Measurements from ENCODE around the gene SPPL2B. TPM values are rescaled to one million over a fixed set of nuclear protein-coding genes. Genes with fewer than 3 reads are reported as not detected.

Gene SPPL2B
- total RNA-seq, 1 donor from 2014 or later, result 52.3 TPM

DNA sequence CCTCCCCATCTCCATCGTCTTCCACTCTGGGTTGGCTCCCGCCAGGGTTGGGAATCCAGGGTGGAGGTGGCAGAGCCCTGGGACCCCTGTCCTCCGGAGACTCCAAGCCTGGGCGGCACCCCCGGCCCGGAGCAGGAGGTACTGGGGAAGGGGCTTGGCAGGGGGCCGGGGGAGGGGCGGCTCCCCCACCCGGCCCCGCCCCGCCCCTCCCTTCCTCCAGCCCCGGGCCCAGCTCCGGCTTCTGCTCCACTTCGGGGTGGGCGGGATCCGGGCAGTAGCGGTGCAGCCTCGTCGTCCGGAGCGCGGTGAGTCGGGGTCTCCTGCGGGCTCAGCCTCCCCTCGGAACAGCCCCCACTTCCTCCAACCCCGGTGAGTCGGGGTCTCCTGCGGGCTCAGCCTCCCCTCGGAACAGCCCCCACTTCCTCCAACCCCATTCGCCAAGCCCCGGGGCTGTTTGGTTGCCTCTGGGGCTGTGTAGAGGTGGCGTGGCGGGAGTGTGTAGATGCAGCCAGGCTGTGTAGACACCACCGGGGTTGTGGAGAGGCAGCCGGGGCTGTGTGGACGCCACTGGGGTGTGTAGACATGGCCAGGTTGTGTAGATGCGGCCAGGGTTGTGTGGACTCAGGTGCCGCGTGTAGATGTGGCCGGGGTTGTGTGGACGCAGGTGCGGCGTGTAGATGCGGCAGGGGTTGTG is 31.7 kb downstream of the SPPL2B start, which contains the start of gene TMPRSS9:
Gene TMPRSS9, plus strand, starts transcription at position 274 of the 694 bp plus-strand sequence. CDS start 29,521 bp downstream, outside the sequence.
- no peak within 1 kb of the TSS for H3K27ac ChIP-seq
- no peaks in the 10 kb centered on the region for H3K9me3 ChIP-seq
- H3K4me1 ChIP-seq, result peaks cover 4% of the 10 kb centered on the region
- peak in 1 of 2 donors; percentile 12 for ATAC-seq
- H3K4me3 ChIP-seq, result no peak within 1 kb of the TSS
- H3K27me3 ChIP-seq (ENCODE audit: low read depth), result peaks cover 42% of the 10 kb centered on the region
- no peak for DNase-seq
- TF ChIP-seq, protein P1, sequence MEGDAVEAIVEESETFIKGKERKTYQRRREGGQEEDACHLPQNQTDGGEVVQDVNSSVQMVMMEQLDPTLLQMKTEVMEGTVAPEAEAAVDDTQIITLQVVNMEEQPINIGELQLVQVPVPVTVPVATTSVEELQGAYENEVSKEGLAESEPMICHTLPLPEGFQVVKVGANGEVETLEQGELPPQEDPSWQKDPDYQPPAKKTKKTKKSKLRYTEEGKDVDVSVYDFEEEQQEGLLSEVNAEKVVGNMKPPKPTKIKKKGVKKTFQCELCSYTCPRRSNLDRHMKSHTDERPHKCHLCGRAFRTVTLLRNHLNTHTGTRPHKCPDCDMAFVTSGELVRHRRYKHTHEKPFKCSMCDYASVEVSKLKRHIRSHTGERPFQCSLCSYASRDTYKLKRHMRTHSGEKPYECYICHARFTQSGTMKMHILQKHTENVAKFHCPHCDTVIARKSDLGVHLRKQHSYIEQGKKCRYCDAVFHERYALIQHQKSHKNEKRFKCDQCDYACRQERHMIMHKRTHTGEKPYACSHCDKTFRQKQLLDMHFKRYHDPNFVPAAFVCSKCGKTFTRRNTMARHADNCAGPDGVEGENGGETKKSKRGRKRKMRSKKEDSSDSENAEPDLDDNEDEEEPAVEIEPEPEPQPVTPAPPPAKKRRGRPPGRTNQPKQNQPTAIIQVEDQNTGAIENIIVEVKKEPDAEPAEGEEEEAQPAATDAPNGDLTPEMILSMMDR (IDR thresholded peaks at IDR 0.05), result no peak
- H3K36me3 ChIP-seq, result no peaks in the 10 kb centered on the region
- intact Hi-C loops (cut with DNase I), result no loop called here

DNA sequence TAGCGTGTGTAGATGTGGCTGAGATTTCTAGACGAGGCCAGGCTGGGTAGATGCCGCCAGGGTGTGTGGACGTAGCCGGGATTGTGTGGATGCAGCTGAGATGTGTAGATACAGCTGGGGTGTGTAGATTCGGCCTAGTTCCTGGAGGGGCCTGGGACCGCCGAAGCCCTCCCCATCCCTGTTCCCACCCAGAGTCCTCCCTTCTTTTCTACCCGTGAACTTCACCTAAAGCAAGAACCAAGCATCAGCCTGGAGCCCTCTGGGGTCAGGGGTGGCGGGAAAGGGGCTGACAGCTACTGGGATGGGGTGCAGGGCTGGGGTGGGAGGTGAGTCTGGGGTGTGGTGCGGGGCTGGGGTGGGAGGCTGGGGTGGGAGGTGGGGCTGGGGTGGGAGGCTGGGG is 32.3 kb downstream of the SPPL2B start:
- no peaks in the 10 kb centered on the region for H3K9me3 ChIP-seq
- no peak overlapping the region for H3K27ac ChIP-seq
- H3K4me1 ChIP-seq, result peaks cover 4% of the 10 kb centered on the region
- ATAC-seq, result no peak
- H3K36me3 ChIP-seq, result no peaks in the 10 kb centered on the region
- DNase-seq, result no peak
- H3K4me3 ChIP-seq, result no peak overlapping the region
- peaks cover 48% of the 10 kb centered on the region for H3K27me3 ChIP-seq (ENCODE audit: low read depth)
- TF ChIP-seq, protein P1 (IDR thresholded peaks at IDR 0.05), result no peak
- intact Hi-C loops (cut with DNase I), result no loop called here

DNA sequence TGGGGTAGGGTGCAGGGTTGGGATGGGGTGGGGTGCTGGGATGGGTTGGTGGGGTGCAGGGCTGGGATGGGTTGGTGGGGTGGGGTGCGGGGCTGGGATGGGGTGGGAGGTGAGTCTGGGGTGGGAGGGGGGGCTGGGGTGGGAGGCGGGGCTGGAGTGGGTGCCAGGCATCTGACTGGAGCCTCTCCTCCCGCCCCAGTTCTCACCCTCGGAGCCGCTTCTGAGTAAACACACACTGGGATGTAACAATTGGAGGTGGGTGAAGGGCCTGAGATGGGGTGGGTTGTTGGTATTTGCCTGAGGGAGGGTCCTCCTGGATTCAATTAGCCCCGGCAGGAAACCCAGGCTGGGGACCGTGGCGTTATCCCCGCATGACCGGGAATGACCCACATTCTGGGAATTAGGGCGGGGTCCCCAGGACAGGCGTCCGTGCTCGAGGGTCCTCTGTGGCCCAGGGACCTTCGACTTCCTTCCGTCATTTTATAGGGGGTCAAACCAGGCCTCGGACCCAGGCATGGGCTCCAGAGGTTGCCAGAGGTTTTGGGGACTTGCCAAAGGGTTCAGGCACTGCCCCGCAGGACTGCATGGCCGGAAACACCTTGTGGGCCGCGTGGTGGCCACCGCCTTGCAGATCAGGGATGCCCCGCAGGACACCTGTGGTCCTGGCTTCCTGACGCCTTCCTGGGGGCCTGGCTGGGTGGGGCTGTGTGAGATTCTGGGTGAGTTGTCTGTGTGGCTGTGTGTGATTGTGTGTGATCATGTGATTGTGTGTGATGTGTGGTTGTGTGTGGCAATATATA is 33.0 kb downstream of the SPPL2B start:
- H3K27me3 ChIP-seq (ENCODE audit: low read depth), result peaks cover 48% of the 10 kb centered on the region
- H3K36me3 ChIP-seq, result no peaks in the 10 kb centered on the region
- no peak for DNase-seq
- ATAC-seq, result no peak
- H3K4me3 ChIP-seq, result no peak overlapping the region
- intact Hi-C loops (cut with DNase I), result no loop called here
- H3K4me1 ChIP-seq, result peaks cover 4% of the 10 kb centered on the region
- H3K9me3 ChIP-seq, result no peaks in the 10 kb centered on the region
- TF ChIP-seq, protein P1 (IDR thresholded peaks at IDR 0.05), result no peak
- no peak overlapping the region for H3K27ac ChIP-seq

DNA sequence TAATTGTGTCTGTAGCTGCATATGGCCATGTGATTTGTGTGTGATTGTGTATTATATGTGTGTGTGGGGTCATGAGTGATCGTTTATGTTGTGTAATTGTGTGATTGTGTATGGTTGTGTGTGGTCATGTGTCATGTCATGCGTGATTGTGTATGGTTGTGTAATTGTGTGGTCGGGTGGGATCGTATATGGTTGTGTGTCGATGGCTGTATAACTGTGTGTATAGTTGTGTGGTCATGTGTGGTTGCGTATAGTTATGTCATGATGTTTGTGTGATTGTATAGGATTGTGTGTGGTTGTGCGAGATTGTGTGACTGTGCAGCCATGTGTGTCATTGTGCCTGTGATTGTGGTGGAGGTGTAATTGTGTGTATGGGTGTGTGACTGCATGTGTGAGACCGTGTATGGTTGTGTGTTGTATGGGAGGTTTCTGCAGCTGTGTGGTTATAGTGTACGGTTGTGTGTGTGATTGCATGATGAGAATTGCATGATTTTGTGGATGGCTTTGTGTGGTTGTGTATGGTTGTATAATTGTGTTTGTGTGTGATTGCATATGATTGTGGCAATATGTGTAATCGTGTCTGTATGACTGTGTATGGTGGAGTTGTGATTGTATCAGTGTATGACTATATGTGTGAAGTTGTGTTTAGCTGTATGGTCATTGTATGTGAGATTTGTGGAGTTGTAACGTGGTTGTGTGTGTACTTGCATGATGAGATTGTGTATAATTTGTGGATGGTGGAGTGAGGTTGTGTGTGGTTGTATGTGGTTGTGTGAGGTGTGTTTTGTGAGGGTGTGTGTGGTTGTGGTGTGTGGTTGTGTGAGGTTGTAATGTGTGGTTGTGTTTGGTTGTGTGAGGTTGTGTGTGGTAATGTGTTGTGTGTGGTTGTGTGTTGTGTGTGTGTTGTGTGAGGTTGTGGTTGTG is 33.8 kb downstream of the SPPL2B start:
- Histone ChIP-seq H3K27ac (no peak overlapping the region), H3K4me1 (peaks cover 4% of the 10 kb centered on the region), H3K27me3 (ENCODE audit: low read depth) (peaks cover 48% of the 10 kb centered on the region), H3K9me3 (no peaks in the 10 kb centered on the region), H3K4me3 (no peak overlapping the region), H3K36me3 (no peaks in the 10 kb centered on the region)
- intact Hi-C loops (cut with DNase I), result no loop called here
- TF ChIP-seq, protein P1 (IDR thresholded peaks at IDR 0.05), result no peak
- DNase-seq (no peak), ATAC-seq (no peak)

DNA sequence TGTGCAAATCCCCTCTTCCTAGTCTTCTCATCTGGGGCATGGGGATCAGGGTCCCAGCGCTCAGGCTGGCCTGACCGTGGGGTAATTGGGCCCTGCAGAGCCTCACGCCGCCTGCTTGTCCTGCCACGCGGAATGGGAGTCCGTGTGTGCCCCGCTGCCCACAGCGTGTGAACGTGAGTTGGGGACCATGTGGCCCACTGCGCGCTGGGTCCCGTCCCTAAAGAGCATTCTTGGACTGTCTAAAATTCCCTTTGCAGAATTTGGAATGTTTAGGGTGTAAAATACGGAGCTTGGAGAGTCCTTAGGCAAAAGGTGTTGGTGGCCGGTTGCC is 34.5 kb downstream of the SPPL2B start:
- TF ChIP-seq, protein P1 (IDR thresholded peaks at IDR 0.05), result no peak
- ATAC-seq (no peak), DNase-seq (no peak)
- Histone ChIP-seq H3K4me1 (peaks cover 4% of the 10 kb centered on the region), H3K9me3 (no peaks in the 10 kb centered on the region), H3K27me3 (ENCODE audit: low read depth) (peaks cover 48% of the 10 kb centered on the region), H3K36me3 (no peaks in the 10 kb centered on the region), H3K27ac (no peak overlapping the region), H3K4me3 (no peak overlapping the region)
- intact Hi-C loops (cut with DNase I), result no loop called here

Data from lower lobe of right lung (tissue), 2 donors.